ENCODE results near the gene CDON. TPM values are rescaled to one million over a fixed set of nuclear protein-coding genes. Genes with fewer than 3 reads are reported as not detected.
"Not testable (repeated sequence)": the region's sequence is repeated elsewhere in the genome, so short reads cannot be mapped to it uniquely, and the experiment has no call there.

The CDON gene
- total RNA-seq, 1 experiment from 2014 or later = 40.3 TPM

DNA sequence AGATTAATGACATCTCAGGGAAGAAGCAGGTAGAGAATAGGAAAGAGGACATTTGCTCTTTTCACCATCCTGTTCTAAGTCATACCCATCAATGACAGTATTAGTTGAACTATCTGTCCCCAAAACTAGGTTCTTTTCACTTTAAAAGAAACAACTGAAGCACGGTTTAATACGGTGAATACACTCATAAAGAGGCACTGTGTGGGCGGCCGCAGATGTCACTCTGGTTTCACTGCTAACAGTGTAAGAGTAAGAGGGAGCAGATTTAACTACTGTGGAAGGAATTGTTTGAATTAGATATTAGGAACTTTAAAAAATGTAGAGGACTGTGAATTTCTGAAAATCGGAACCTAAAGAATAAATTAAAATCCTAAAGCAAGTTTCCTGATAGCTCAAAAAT is 67.4 kb downstream of the CDON start:
- peak; percentile 8 for DNase-seq (ENCODE audit: low read depth)

DNA sequence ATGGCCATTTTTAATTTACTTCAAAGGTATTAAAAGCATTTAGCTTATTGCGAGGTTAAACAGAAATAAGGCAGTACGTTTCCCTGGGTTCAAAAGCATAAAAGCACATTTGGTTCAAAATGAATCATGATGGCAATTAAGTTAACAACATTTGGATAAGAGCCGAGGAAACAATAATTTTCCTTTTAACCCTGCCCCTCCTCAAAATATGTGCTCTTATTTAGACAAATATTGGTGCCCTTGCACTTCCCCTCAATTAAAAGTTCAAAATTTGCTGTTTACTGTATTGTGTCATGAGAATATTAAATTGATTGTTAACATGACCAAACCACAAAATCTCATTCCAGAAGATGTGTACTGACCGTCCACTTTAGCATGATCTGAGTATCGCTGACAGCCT is 68.2 kb downstream of the CDON start:
- no peak for DNase-seq (ENCODE audit: low read depth)

DNA sequence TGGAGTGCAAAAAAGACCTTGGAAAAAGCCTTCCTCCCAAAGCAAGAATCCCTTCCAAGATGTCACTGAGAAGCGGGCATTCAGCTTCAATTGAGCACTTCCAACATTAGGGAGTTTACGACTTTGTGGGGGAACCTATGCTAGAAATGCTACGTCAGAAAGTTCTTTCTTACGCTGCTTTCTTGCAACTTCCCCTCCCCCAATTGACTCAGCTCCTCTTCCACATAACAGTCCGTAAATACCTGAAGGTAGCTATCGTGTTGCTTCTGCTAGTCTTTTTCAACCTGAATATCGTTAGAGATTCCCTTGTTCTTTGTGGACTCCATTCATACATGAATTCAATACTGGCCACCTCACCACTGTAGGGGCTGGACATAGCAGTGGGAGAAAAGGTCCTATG is 69.8 kb downstream of the CDON start:
- no peak for DNase-seq (ENCODE audit: low read depth)

DNA sequence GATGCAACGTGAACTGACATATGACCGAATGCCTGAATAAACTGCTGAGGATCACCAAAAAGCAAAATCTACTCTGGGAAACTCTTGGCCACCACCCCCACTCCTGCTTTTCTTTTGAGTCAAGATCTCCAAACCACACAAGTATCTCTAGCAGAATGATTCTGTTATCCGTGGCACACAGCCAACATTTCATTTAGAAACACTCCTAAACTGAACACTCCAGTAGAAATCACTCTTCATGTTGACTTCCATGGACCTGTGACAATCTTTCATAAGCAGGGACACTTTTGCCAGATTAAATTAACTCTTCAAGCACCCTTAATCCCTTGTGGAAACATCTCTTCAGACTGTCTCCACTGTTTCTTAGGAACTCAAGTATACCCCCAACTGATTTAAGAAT is 72.4 kb downstream of the CDON start:
- peak; percentile 90 for DNase-seq (ENCODE audit: low read depth)

DNA sequence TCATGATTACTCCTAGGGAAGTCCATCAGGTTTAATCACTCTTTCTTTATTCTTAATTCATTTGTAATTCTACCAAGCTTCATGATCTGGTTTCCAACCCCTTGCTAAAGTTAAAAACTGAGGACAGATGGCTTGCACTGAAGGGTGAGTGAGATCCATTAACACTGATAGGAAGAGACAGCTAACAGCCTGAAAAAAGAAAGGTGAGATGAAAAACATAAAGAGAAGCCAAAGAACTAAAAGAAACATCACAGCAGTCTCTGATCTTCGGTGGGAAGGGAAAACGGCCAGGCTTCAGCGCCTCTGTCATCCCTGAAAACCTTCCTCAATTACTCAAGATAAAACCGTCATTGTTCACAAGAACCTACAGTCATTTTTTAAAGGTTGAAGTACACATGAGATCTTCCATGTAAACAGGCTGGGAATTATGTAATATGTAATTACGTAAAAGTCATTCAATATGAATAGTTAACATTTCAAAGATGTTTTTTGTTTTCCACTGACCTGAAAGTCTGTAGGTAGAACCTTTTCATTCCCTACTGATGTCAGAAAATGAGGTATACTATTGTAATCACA is 75.5 kb downstream of the CDON start:
- DNase-seq (ENCODE audit: low read depth) = no peak

DNA sequence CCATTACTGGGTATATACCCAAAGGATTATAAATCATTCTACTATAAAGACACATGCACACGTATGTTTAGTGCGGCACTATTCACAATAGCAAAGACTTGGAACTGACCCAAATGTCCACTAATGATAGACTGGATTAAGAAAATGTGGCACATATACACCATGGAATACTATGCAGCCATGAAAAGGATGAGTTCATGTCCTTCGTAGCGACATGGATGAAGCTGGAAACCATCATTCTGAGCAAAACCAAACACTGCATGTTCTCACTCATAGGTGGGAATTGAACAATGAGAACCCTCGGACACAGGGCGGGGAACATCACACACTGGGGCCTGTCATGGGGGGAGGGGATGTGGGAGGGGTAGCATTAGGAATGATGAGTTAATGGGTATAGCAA is 76.7 kb downstream of the CDON start:
- DNase-seq (ENCODE audit: low read depth) = not testable (repeated sequence)

DNA sequence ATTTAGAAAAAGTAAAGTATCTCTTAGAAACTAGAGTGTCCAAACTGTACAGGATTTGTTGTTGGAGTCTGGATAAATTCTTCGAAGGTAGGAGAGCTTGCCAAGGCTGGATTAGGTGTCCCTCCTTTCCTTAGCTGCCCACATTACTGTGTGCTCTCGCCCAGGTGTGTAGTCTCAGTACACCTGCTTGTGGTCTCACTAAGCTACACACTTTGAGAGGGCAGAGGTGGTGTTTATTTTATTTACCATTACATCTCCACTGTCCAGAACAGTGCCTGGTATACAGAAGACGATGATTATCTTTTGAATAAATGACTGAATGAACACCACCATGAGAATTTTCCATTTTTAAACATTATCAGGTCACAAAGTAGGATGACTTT is 80.3 kb downstream of the CDON start:
- no peak for DNase-seq (ENCODE audit: low read depth)

DNA sequence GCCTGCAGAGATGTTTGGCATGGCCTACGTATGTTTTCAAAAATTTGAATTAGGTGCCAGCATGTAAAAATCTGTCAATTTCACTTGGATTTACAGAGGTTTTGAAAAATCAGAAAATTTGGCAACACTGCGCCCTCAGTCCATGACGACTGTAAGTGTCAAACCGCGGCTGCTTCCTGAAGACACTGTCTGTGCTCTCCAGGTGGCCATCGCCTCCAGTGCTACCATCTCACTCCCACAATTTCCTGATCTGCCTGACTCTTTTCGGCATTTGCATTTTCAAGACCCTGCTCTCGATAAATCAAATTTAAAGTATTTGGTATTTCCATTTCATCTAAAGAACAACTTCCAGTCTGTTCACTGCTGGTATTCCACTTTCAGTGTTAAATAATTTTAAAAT is 82.2 kb downstream of the CDON start:
- DNase-seq (ENCODE audit: low read depth) = no peak

DNA sequence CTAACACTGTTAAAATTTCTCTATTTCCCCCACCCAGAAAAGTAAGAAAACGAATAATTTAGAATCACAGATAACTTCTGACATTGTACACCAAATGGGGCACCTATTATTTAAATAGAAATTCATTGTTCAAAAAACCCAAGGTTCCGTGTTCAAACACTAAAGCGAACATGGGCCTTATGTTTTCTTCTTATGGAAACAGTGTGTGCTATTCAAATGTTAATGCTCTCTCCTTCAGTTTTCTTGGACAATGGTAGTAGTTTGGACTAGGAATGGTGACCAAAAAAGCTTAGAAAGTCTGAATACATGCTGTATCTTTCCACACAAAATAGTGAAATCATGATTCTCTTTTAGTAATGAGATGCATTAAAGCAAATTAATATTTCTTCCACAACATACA is 83.2 kb downstream of the CDON start:
- no peak for DNase-seq (ENCODE audit: low read depth)

DNA sequence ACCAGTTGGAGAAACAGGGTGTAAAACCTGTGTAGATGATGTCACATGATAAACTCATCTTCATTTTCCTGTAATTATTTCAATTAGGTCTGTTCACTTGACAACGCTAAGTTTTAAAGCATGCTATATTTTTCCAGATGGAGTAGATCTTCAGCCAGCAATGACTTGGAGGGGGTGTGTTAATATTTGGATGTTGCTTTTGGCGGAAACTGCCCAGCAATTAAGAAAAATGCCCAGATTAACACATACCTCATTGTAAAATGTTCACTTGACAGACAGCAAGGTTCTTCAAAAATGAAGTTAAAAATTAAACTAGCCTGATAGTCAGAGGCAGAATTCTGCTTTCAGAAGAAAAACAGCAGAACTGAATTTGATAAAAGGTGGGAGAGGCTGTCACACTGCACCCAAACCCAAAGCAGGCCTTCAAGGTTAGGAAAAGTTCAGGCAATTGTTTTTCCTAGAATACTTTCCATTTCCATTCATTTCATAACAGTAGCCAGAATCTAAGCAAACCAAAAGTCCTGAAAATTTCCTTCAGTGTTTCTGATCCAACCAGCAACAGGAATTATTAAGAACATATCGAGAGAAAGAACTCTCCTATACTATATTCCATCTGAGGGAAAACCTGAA is 83.8 kb downstream of the CDON start:
- no peak for DNase-seq (ENCODE audit: low read depth)

DNA sequence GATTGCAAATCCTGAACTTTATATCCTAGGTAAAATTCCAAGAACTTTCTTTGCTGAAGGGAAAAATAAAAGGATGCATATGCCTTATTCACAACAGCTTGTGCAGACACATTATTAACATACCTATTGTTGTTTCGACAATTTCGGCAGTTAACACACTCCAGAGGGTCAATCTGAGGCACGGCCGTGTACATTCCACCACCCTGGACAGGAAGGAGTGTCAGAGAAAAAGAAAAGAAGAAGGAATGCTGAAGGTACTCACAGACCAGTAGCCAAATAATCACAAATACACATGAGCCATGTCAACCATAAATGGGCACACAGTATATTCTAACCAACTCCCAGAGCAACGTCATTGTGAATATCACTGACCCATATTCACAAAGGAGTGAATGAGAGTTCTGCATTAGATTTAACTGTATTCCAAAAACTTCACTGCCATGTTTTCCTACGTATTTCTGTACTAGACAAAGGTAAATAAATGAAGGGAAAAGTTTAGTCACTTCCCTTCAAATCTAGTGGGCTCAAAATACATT is 84.4 kb downstream of the CDON start:
- DNase-seq (ENCODE audit: low read depth) = no peak

DNA sequence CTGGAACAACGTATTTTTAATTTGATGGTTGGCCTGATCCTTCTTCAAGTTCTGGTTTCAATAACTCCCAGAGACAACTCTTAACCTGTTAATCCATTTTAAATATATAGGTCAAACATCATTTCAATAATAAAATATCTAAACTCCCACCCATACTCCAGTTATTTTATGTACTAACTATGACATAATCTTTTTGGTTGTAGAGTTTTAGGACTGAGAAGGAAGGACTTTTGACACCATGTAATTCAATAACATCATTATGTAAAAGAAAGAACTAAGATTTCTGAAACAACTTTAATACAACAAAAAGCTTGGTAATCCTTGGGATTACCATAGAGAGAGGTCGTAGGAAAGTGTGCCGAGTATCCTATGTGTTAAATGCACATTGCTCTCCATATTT is 85.3 kb downstream of the CDON start:
- DNase-seq (ENCODE audit: low read depth) = no peak

DNA sequence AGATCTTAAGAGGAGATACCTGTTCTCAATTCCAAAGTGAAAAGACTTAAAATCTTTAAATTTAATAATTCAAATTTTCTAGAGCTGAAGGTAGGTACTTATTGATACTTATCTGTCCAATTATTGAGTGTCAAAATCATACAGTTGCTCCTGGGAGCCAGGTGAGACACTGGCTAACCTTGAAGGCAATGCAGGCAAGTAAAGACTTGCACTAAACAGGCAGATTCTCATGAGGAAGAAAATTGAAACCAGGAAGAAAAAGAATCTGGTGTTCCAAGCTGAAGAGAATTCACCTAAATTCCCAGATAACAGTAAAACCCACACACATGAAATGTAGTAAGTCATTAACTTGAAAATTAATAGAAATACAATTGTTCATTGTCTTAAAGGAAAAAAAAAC is 86.5 kb downstream of the CDON start:
- no peak for DNase-seq (ENCODE audit: low read depth)

DNA sequence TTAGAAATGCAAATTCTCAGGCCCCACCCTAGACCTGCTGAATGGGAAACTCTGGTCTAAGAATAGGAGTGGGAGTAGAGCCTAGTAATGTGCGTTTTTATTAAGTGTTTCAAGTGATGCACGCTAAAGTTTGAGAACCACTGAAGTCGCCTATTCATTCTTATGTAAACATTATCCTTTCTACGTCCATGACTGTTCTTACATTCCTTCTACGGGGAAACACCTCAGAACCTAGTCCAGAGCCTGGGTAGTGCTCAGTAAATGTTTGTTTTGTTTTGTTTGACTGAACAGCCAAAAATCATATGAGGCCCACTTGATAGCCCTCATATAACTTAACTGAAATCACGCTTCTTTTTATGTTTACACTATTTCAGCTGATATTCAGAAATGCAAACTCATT is 87.0 kb downstream of the CDON start:
- DNase-seq (ENCODE audit: low read depth) = no peak

DNA sequence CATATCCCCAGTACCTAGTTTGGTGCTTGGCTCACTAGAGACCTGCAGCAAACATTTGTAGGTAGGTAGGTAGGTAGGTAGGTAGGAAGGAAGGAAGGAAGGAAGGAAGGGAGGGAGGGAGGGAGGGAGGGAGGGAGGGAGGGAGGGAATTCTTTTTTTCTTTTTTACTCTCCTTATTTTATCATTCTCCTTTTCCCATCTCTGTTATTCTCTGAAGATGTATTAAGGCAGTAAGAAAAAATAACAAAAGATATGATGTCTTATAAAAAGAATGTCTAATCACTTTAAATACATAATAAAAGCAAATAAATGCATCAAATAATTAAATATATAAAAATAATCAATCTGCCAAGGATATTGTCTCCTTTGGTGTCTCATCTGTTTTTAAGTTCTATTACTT is 88.4 kb downstream of the CDON start:
- no peak for DNase-seq (ENCODE audit: low read depth)

DNA sequence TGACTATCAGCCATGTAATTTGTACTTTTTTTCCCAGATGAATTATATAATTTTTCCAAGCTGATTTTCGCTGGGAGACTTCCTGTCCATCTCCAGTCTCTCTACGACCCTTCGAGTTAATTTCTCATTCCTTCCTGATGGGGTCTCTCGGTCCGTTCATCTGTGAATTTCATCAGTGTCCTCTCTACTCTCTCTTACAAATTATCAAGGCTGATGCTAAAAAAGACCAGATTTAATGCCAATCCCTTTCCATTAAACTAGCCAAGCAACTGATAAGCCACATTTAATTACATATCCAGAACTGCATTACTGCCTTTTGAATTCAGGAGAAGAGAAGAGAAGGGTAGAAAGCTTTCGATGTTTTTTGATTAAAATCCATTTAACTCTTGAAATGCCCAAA is 91.0 kb downstream of the CDON start:
- DNase-seq (ENCODE audit: low read depth) = no peak

DNA sequence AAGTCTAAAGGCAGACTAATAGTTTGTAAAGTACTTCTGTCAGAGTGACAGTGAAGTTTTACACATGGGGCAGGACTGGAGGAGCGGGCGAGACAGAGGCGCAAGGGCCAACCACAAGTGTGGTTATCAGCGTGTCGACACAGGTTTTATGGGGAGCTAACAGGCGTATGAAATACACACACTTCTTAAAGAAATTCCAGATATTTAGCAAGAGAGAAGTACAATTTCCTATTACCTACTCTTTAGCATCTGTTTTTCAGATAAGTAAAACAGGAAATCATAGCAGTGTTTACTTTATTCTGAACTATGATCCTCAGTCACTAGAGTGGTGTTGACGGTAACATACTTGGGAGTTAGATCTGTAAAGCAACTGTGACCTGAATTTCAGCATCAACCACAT is 94.3 kb downstream of the CDON start:
- peak; percentile 3 for DNase-seq (ENCODE audit: low read depth)

DNA sequence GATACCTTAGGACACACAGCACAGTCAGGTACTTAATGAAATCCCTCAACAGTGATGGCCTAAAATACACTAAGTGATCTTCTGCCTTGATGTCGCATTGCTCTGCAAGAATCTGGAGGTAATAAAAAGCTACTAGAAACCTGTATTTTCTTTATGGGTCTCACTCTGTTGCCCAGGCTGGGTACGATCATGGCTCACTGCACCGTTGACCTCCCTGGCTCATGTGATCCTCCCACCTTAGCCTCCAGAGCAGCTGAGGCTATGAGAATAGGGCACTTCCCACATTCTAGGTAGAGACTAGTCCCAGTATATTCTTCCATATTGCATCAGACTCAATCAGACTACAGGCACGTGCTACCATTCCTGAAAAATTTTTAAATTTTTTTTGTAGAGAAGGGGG is 95.2 kb downstream of the CDON start:
- no peak for DNase-seq (ENCODE audit: low read depth)

DNA sequence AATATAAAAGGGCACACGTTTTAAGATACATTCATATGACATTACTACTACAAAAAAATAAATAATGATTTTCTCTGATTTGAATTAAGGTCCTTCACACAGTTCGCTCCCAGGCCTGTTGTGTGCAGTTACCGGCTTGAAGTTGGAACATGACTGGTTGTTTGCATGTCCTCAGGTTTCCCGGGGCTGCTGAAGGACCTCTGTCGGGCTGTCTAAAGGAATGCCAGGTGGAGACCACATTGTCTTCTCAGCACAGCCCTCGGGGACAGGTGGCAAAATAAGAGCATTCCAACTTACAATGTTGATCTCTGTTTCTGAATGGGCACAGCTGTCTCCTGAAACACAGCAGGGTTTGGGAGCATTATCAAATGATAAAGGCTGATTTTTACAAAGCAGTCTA is 101.9 kb downstream of the CDON start:
- DNase-seq (ENCODE audit: low read depth) = peak; percentile 5

DNA sequence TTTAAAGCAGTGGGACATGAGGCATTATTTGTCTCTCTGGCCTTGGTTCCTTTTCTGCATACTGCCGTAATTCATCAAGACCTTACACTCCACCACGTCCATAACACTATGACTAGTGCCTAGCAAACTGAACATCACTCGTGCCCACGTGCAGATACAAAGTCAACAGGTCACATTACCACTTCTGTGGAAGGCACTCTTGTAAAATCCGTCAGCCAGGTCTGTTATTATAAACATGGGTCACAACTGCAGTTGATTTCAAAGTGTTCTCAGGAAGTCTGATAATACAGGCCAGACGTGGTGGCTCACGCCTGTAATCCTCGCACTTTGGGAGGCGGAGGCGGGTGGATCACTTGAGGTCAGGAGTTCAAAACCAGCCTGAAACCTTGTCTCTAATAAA is 102.7 kb downstream of the CDON start:
- no peak for DNase-seq (ENCODE audit: low read depth)

DNA sequence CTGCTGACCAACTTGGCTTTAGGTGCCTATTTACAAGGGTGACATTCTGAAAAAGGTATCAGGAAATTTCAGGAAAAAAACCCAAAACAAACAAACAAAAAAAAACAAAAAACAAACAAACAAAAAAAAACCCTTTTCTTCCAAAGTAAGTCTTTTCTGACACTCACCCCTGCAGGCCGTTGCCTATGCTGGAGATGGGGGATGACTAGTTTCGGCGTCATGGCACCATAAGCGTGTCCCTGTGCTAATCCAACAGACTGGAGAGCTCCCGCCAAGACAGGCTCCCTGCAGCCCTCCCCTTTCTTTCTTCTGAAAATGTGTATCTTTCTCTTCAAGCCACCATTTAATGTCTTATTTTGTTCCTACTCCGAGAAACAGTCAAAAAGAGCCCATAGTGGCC is 103.2 kb downstream of the CDON start:
- no peak for DNase-seq (ENCODE audit: low read depth)

DNA sequence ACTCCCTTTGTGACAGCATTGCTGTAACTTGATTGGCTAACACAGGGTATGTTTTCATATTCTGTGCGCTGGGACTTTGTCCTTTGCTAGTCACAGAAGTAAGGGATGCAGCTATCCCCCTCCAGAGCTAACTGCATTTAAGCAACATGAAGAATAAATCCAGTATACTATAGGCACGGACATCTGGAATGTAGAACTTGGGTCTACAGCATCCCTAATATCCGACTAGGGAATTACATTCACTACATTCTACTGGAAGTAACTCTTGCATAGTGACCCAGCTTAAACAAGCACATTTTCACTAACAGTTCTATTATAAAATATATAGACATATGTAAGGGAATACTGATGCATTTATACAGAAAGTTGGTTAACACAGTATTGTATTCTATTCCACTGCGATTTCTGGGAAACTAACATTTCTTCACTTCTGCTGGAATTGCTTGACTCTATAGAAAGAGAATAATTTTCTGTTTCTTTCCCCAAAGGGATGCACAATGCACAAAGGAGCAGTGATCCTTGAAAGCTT is 103.7 kb downstream of the CDON start:
- DNase-seq (ENCODE audit: low read depth) = no peak

DNA sequence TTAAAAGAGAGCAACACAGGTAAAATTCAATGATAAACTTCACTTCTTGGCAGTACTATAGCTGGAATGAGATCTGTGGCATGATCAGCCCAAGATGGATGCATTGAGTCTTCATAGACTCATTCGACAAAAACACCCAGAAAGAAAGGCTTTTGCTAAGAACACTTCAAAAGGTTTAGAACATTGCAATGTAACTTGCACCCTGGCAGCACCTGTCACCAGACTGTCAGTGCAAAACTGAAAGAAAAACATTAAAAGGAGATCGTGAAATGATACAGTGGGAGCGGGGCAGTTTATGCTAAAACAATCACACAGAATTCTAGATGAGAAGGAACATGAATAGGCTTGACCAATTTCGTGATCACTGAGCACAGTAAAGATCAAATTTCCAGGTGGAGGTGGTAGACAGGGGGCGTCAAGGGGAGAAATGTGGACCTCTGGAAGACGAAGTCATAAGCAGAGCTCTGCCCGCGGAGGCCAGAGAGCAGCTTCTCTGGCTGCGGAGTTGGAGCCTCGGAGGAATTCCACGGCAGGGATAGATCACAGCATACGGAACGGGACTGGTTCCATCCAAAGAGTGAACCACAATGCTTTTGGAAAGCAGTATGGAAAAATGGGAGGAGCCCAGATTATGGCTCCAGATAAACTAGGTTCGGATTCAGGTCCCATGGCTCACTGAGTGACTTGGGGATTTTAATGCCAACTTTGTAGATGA is 104.9 kb downstream of the CDON start:
- no peak for DNase-seq (ENCODE audit: low read depth)

All from LHCN-M2 (cell line).